HG03196 (cell line): Measurements from ENCODE around the gene POU3F1.
A peak's percentile ranks its signal among the peaks of the same experiment; 100 is the strongest.
"Not testable (repeated sequence)": the region's sequence is repeated elsewhere in the genome, so short reads cannot be mapped to it uniquely, and the experiment has no call there.

ENCODE experiments used
- ATAC-seq: cut with Tn5 transposase; IDR thresholded peaks from one replicate; pipeline ENCODE4 v1.9.1; 2021; ENCODE audit not compliant: unreplicated experiment

The POU3F1 gene

DNA sequence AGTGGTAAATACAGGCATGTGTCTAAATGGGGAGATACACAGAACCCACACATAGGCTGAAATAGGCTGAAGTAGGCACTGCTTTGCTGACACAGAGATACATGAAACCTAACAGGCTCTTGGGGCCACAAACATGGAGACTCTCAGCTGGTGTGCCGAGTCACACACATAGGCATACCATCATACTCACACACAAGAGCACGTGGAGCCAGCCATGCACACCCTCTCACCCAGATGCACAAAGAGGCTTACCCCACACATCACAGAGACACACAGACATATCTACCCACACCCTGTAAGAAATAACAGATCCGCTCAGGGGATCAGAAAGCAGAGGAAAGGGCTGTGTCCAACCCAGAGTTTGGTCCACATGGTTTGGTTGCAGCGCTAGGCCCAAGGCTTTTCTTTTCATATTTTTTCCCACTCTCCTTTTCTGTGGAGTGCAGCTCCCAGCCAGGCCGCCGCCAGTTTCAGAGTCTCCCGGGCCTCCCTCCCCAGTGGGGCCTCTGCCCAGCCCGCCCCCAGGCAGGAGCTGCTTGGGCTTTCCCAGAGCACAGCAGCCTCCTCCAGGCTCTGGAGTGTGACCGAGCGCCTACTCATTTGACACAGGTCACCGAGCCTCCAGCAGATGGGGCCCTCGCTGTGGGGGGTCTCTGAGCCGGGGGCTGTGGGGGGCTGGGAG, 3.9 kb upstream of the POU3F1 start:
- no peak for ATAC-seq

DNA sequence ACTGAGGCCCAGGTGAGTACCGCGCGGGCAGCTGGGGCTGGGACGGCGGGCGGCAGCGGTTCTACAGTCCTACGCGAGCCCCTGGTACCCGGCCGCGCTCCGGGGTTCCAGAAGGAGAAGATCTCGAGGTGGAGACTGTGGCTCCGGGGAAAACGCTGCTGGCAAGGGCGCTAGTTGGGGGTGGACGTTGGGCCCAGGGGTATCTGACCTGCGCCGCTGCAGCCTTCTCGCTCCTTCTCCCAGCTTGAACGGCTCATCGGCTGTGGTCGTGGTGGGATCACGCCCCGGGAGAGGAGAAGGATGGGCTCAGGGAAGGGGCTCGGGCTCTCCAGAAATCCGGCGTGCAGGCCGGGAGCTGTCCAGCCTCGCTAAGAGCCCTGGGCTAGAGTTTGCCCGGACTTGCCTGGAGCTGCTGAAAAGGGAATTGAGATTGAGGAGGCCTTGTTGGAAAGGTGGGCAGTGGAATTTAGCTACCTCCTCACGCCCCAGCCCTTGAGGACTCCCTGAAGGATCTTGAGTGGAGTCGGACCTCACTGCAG, 1.1 kb upstream of the POU3F1 start:
- no peak for ATAC-seq

DNA sequence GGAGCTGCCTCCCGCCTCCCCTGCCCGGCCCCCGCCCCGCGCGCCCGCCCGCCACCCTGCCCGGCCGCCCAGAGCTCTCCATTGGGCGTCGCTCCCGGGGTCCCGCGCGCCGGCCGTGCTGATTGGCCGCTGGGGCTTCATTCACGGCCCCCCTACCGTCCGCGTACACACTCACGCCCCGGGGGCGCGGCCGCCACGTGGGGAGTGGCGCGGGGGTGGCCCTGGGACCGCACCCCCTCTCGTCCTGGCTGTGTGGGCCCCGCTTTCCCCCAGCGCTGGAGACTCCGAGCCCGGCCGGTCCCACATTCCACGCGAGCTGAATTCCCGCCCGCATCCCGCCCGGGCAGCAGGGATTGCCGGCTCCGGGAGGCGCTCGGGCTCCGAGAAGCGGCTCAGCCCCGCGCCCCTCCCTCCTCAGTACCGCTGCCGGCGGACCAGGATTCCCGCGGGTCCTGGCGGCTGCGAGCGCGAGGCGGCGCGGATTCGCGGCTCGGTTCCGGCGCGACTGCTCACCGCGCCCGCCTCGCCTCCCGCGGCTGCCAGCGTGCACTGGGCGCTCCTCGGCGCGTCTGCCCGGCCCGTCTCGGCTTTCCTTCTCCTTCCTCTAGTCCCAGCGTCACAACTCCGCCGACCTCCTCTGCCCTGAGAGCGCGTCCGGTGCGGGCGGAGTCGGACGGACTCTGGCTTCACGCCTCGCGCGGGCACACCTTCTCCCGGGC, 450 bp upstream of the POU3F1 start:
- peak; percentile 47 for ATAC-seq

DNA sequence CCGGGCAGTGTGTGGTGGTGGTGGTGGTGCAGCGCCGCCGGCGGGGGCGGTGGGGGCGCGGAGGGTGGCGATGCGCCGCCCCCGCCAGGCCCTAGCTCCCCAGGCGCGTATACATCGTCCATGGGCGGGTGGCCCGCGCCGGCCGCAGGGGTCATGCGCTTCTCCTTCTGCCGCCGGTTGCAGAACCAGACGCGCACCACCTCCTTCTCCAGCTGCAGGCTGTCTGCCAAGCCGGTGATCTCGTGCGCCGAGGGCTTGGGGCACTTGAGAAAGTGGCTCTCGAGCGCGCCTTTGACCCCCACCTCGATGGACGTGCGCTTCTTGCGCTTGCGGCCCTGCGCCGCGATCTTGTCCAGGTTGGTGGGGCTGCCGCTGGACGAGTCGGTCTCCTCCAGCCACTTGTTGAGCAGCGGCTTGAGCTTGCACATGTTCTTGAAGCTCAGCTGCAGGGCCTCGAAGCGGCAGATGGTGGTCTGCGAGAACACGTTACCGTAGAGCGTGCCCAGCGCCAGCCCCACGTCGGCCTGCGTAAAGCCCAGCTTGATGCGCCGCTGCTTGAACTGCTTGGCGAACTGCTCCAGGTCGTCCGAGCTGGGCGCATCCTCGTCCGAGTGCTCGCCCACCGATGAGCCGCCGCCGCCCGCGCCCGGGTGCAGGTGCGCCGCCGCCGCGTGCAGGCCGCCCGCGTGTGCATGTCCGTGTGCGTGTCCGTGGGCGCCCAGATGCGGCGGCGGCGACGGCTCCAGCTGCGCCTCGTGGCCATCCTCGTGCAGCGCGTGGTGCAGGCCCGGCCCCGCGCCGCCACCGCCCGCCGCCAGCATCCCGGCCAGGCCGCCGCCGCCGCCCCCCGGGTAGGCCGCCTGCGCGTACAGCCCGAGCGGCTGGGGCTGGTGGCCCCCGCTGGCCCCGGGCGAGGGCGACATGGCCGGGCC, 926 bp downstream of the POU3F1 start:
- ATAC-seq = no peak

DNA sequence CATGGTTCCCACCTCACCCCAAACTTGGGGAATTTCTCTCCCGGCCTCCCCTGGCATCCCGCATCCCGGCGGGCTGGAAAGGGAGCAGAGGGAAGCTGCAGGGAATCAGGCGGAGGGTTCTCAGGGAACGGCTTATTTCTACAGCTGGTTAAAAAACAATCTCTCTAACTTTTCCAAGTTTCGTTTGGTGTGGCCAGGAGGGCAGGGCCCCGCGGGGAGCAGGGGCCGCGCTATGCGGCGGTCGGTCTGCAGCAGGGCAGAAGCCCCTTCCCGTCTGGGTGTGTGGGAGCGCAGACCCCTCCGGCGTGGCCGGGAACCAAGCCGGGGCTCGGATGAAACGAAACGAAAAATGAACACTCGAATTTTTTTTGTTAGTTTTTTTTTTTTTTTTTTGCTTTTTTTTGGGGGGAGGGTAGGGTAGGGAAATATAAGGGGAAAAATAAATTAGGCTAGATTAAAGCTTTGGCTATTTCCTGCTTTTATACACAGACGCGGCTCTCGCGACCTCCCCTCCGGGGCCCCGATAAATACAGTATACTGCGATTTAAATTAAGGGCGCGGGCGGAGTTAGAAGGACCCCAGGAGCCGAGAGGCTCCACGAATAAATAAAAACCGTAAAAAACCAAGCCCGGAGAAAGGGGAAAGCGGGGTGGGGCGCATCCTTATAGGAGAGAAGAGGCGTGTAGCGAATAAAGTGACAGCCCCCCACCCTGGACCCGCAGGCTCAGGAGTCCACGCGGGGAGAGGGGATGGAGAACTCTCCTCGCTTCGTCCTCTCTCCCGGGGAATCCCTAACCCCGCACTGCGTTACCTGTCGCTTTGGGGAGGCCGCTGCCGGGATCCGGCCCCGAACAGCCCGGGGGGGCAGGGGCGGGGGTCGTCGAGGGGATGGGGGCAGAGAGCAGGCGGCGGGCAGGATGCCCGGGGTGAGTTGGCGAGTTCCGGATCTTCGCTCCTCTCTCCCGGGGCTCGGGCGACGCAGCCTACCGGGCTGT, 2.1 kb downstream of the POU3F1 start:
- ATAC-seq = no peak

DNA sequence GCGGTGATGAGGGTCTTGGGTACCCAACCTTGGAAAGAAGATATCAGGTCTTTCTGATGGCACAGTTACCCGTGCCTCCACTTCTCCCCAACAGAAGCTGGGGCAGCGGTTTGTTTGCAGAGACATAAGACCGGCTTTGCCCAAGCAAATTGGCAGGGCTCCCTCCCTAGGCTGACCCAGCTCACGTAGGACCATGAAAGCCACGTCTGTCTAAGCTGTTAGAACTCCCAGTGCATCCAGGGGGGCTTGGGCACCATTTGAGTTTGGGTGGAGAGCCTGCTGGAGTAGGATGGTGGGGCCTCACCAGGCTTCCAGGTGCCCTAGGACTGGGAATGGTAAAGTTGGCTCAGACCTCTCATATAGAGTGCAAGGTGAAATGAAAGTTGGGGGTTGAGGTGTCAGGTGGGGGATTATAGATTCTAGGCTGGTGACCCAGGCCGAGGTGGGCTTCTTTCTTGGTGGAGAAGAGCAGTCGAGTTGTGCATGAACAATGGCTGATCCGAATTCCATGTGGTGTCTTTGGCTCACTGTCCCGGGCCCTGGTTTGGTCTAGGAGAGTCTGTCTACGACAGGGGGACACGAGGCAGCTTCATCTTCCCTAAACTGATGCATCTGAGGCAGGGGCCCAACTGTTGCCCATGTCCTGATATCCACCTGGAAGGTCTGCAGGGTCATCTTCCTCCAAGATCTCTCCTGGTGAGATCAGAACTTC, 3.4 kb downstream of the POU3F1 start:
- no peak for ATAC-seq

DNA sequence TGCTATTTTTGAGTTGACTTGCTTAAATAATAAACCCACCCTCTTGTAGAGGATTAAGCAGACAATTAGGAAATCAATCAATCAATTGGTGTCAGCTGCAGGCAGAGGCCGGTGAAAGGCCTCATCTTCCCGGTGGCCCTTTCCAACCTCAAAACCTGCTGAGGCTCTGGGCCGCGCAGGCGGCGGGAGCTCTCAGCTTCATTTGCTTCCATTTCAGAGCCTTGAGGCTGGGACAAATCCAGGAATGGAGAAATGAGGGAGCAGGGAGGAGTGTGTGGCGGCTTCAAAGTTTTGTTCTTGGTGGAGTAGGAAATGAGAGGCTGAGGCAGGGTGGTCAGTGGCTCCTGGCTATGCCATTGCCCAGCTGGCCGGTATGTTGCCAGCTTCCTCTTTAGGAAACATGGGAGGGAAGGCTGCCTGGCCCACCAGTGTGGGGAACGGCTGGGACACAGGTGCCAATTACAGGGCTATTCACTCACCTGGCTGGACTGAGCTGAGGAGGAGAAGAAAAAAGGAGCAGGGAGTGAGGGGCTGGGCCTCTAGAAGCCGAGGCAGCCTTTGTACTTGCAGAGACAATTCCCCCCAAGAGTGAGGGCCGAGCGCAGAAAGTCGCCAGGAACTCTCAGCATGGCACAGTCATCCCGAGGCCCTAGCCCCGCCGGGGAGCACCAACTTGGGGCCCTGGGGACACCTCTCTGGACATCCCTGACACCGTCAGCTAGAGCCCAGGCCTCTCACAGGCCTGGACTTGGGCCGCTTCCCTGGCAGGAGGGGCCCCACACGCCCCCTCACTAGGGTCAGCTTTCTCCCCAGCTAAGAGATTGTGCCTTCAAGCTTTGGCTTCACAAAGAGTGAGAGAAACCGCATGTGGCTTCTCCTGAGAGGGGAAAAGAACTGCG, 4.4 kb downstream of the POU3F1 start:
- no peak for ATAC-seq

DNA sequence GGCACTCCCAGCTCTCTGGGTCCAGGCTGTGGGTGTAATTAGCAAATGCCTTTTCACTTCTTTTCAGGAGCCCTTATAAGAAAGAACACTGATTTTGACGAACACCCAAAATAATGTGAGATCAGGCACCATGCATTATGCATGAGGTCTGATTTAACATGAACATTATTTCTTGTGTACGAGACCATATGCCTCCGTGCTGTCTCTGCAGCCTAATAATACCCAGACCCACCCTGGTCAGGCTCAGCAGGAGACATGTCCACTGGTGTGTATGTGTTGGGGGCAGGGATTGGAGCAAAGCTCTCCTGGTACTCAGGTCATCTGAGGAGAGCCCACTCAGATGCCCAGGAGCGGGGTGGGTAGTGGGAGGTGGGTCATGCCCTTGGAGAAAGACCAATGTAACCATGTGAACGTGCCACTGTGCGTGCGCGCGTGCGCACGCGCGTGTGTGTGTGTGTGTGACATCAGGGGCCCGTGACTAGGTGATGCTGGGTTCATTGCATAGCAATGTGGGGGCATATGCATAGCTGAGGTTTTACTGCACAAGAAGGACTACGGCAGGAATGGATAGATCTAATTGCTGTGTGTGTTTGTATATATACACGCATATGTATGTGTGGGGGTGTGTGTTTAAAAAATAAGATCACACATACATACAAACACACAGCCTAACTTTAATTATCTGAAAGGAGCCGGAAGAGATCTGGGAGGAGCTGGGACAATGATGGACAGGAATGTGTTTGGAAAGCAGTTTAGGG, 7.1 kb downstream of the POU3F1 start:
- ATAC-seq = no peak

DNA sequence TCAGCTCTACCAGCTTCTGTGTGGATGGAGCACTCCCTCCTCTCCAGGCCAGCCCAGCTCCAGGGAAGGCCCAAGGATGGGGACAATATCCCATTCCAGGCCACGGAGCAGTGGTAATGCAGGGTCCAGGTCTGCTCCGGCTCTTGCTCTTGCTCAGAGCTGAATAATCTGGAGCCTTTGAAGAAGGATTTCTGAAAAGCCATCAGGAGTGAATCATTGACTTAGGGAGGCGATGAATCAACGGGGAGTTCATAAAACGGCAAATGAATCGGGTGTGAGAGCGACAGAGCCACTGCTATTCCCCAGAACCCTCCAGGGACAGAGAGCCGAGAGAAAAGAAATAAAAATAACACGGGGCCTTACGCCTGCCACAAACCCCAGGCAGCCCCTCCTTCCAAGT, 7.7 kb downstream of the POU3F1 start:
- no peak for ATAC-seq

DNA sequence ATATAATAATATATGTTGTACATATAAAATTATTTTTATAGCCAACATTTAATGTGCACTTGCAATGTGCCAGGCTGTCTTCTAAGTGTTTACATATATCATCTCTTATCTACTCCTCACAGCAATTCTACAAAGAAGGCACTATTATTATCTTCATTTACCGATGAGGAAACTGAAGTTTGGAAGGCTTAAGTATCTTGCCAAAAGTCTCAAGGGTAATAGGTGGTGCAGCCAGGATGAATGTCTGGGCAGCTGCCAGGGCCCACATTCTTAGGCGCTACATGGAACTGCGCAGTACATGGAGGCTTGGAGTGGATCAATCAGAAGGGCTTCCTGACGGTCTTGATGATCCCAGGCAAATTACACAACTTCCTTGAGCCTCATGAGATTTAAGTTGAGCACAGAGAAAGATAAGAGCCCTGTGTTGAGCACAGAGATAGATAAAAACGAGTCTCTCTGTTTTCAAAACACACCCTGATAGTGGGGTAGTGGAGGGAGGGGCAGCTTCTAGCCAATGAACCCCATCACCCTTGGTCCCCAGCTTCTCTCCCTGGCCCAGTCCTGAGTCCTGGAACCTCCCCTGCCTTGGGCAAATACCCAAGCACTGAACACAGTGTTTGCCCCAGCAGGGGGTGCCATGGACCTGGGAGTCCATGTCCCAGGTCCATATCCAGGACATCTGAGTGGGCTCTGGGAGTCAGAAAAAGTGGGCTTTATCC, 9.2 kb downstream of the POU3F1 start:
- no peak for ATAC-seq

DNA sequence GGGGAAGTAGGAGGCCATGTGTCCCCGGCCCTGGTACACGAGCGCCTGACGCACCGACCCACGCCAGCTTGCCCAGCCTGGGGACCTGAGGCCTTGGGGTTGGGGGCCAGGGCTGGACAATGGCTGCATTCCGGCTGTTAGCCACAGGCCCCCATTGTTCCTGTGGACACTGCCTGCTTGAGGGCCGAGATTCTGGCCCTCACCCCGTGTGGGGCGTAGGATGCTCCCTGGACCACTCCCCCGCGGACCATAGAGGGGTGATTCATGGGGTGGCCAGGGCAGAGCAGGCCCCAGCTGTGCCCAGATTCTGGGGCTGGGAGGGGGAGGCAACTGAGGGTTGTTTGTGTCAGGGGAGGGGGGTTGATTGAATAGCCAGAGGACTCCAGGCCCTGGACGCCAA, 11.7 kb downstream of the POU3F1 start:
- ATAC-seq = no peak

DNA sequence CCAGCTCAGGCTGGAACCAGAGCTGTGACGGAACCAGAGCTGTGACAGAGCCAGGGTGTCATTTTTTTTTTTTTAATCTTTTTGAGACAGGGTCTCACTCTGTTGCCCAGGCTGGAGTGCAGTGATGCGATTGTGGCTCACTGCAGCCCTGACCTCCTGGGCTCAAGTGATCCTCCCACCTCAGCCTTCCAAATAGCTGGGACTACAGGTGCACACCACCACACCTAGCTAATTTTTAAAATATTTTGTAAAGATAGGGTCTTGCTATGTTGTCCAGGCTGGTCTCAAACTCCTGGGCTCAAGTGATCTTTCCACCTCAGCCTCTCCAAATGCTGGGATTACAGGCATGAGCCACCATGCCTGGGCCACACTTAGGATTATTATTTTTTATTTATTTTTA, 13.6 kb downstream of the POU3F1 start:
- ATAC-seq = not testable (repeated sequence)

DNA sequence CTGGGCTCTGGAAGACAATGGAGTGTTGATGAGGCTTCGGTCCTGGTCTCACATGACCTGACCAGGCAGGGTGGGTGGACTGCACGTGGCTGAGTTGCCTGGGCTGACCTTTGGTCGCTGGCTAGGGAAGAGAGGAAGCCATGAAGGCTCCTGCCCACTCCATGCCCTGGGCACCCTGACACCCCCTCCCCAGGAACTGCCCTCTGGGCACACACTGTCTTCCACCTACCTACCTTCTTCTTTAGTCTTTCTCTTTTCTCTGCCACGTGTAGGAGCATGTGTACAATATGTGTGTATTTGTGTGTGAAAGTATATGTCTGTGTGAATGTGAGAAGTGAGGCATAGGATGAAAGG, 15.1 kb downstream of the POU3F1 start:
- ATAC-seq = no peak

DNA sequence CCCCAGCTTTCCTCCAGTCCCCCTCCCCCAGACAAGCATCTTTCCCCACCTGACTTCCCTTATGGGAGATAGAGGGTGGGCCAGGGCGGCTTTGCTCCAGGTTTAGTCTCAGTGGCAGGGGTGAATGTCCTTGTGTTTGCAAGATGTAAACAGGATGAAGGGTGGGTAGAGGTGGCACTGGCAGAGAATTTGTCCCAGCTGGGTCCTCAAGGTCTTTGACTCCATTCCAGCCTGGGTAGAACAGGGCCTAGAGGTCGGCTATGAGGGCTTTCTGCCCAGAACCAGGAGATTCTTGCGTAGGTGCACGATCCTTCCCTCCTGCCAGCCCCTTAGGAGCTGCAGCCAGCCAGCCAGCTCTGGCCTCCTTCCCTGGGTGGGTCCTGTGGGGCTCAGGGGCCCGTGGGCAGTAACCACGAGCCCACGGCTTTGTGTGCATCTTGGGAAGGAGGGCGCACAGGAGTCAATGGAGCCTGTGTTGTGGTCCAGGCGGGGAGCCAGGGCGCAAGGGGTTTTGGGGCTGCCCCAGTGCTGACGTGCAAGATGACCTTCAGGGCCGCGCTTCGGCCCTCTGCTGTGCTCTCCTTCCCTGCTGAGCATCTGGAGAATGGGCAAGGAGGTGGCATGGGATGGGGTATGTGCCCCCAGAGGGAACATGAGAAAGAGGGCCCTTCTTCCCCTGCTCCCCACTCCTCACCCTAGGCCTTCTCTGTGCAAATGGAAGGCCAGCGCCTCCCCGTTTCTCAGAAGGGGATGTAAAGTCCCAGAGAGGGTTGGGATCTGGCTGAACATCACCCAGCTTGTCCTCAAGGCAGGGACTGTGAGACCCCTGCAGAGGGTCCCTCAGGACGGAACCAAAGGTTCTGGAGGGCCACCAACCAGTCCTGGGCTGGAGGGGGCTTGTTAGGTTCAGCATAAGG, 15.7 kb downstream of the POU3F1 start:
- ATAC-seq = no peak

DNA sequence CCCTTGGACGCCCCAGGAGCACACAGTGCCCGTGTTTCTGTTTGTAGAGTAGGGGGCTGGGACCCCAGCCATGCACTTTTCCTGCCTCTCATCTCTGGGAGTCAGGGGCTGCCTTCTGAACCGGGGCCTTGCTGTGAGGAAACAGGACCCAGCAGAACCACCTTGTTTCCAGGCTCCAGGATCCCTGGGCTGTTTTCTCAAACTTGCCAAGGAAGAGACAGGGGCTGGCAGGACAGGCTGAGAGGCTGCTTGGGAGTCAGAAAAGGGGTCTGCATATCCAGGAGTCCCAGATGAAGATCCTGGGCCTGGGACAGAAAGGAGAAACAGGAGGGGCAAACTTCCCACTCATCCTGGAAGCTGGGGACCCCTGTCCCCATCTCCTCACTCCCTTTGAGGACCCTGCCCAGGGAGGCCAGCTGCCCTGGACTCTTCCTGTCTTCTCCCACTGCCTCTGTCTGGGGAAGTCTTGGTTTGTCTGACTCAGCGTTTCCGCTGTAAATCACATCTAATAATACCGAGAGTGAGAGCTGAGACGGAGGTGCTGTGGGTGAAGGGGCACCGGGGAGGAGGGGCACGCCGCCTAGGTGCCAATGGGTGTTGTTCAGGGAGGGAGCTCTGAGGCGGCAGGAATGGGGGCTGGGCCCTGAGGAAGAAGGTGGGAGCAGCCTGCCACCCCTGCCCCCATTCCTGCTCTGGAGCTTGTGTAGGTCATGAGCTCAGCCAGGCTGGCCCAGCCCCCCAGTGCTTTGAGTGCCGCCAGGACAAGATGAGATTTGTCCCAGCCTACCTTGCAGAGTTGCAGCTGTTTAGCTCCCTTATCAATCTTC, 16.7 kb downstream of the POU3F1 start:
- peak; percentile 50 for ATAC-seq
